ENCODE results near the gene SHB. TPM values are rescaled to one million over a fixed set of nuclear protein-coding genes. Genes with fewer than 3 reads are reported as not detected.
A peak's percentile ranks its signal among the peaks of the same experiment; 100 is the strongest.

SHB gene
- total RNA-seq, 1 donor, result 2.2 TPM

- peak in 1 of 3 donors; percentile 65 for DNase-seq (ENCODE audit: low read depth in 2 of 3, low spot score in 2 of 3)
Measured at GRCh38 chr9:38088006-38088925, 19.2 kb upstream of the SHB start.

- DNase-seq (ENCODE audit: low read depth in 2 of 3, low spot score in 2 of 3), result no peak
Measured at GRCh38 chr9:38086496-38086895, 17.5 kb upstream of the SHB start.

- DNase-seq (ENCODE audit: low read depth in 2 of 3, low spot score in 2 of 3), result no peak
Measured at GRCh38 chr9:38085308-38085707, 16.3 kb upstream of the SHB start.

GRCh38 chr9:38084556-38084880 lies 15.5 kb upstream of the SHB start:
- DNase-seq (ENCODE audit: low read depth in 2 of 3, low spot score in 2 of 3), result peak in 1 of 3 donors; percentile 56

GRCh38 chr9:38083858-38084555 lies 15.0 kb upstream of the SHB start:
- DNase-seq (ENCODE audit: low read depth in 2 of 3, low spot score in 2 of 3), result no peak

GRCh38 chr9:38082446-38083287 lies 13.6 kb upstream of the SHB start:
- DNase-seq (ENCODE audit: low read depth in 2 of 3, low spot score in 2 of 3), result no peak

GRCh38 chr9:38081356-38082108 lies 12.5 kb upstream of the SHB start:
- no peak for DNase-seq (ENCODE audit: low read depth in 2 of 3, low spot score in 2 of 3)

- no peak for DNase-seq (ENCODE audit: low read depth in 2 of 3, low spot score in 2 of 3)
Measured at GRCh38 chr9:38079461-38080031, 10.5 kb upstream of the SHB start.

GRCh38 chr9:38075272-38075671 lies 6.2 kb upstream of the SHB start:
- DNase-seq (ENCODE audit: low read depth in 2 of 3, low spot score in 2 of 3), result no peak

- DNase-seq (ENCODE audit: low read depth in 2 of 3, low spot score in 2 of 3), result no peak
Measured at GRCh38 chr9:38074441-38074961, 5.5 kb upstream of the SHB start.

GRCh38 chr9:38073882-38074281 lies 4.9 kb upstream of the SHB start:
- DNase-seq (ENCODE audit: low read depth in 2 of 3, low spot score in 2 of 3), result no peak

GRCh38 chr9:38071470-38072134 lies 2.6 kb upstream of the SHB start:
- DNase-seq (ENCODE audit: low read depth in 2 of 3, low spot score in 2 of 3), result no peak

GRCh38 chr9:38067859-38068681 lies 957 bp downstream of the SHB start:
- no peak for DNase-seq (ENCODE audit: low read depth in 2 of 3, low spot score in 2 of 3)

- peak in 1 of 3 donors; percentile 33 for DNase-seq (ENCODE audit: low read depth in 2 of 3, low spot score in 2 of 3)
Measured at GRCh38 chr9:38066914-38067858, 1.8 kb downstream of the SHB start.

GRCh38 chr9:38066197-38066913 lies 2.7 kb downstream of the SHB start:
- no peak for DNase-seq (ENCODE audit: low read depth in 2 of 3, low spot score in 2 of 3)

GRCh38 chr9:38065369-38066075 lies 3.5 kb downstream of the SHB start:
- no peak for DNase-seq (ENCODE audit: low read depth in 2 of 3, low spot score in 2 of 3)

All from hematopoietic multipotent progenitor cell (in vitro differentiated cells).